HG03045 (cell line): ENCODE results near the gene SYNDIG1.
"Not testable (repeated sequence)": the region's sequence is repeated elsewhere in the genome, so short reads cannot be mapped to it uniquely, and the experiment has no call there.

ENCODE experiments used
- ATAC-seq: cut with Tn5 transposase; IDR thresholded peaks from one replicate; pipeline ENCODE4 v1.9.1; 2021; ENCODE audit warnings: mild to moderate bottlenecking, moderate library complexity; ENCODE audit not compliant: unreplicated experiment

Gene SYNDIG1

DNA sequence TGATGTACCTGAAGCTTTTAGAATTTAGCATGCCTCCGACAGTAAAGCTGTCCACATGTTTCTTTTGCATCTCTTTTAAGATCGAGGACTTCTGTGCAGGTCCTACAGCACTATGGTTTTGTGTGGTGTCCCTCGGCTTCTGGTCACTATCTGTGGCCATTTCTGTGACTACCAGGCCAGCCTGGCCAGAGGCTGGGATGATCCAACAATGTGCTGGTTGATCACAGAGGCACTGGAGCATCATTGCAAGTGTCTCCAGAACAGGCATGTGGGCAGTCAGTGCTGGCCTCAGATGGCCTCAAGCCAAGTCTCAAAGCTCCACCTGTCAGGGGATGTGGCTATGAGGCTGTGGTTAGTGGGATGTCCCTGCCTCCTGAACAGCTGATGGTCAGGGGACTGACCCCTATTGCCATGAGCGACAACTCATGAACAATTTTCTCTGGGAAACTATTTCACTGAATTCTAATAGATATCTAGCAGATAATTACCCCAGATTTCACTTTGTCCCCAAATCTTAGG is 136.6 kb downstream of the SYNDIG1 start:
- ATAC-seq = no peak

- no peak for ATAC-seq
These were observed 138.0 kb downstream of the SYNDIG1 start for GRCh38 chr20:24607402-24607801.

- no peak for ATAC-seq
These were observed 139.7 kb downstream of the SYNDIG1 start for GRCh38 chr20:24608926-24609667.

- no peak for ATAC-seq
These were observed 140.3 kb downstream of the SYNDIG1 start for GRCh38 chr20:24609757-24610156.

DNA sequence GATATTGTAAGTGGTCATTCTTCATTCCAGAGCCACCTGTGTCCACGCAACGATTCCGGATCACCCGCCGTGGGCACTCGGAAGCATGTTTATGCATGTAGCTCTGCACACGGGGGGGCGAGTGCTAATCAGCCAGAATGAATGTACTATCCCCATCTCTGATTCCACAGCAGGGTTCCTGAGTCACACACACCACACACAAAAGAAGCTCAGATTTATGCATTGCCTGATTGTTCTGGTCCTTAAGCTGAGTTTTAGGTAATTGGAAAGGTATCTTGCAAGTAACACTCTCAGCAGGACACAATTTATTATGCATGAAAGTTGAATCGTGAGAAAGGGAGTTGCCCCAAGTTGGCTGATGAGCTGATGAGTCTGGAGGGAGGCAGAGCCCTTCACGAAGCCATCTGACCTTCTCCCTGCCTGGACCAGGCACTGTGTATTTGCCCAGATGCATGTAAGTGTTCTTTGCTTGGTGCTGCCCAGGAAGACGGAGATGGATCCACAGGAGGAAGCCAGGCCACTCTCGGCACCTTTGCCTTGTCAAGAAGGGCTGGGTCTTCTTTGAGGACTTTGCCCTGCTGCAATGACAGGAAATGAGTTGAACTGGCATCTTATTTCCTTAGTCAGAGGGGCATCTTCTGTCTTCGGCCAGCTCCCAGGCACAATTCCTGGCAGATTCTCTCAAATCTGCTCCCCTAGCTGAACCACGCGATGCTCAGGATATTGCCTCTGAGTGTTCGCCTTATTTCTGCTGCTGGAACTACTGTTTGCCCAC is 141.1 kb downstream of the SYNDIG1 start:
- ATAC-seq = no peak

GRCh38 chr20:24611360-24612140 is 142.1 kb downstream of the SYNDIG1 start:
- no peak for ATAC-seq

DNA sequence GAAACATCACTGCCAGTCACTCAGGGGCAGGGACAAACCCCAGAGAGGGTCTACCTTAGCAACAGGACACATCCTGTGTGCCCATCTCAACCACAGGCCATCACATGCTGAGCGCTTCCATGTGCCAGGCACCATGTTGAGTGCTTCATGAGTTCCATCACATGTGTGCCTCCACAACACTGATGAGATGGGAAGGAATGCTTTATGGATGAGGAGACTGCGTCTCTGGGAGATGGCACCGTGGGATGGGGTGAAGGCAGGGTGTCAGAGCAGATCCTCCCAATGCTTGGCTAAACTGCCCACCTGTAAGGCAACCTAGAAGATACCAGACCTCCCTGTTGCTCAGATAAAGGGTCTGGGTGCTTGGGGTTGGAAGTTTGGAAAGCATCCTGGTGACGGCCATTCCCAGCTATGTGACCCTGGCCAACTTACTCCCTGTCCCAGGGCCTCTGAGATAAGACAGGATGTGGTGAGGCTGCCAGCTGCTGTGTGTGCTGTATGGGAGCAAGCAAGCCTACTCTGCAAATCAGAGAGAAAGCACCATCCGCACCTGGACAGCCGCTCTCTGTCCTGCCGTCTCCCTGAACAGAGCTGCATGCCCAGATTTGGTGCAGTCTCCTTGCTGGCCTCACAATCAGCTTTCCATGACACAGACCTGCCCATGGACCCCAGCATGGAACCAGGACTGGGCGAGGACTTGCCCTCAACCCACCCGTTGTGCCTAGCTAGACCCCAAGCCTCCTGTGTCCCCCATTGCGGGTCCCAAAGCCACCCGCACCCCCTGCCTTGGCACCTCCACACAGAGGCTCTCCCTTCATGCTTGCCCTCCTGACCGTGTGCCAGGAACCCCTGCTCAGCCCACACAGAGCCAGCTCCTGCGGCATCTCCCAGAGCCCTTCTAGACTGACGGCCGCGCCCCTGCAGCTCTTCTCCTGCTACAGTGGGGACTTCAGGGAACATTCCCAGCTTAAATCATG is 143.7 kb downstream of the SYNDIG1 start:
- ATAC-seq = no peak

GRCh38 chr20:24614341-24614740 is 144.9 kb downstream of the SYNDIG1 start:
- ATAC-seq = no peak

- no peak for ATAC-seq
These were observed 145.9 kb downstream of the SYNDIG1 start for GRCh38 chr20:24615353-24615752.

DNA sequence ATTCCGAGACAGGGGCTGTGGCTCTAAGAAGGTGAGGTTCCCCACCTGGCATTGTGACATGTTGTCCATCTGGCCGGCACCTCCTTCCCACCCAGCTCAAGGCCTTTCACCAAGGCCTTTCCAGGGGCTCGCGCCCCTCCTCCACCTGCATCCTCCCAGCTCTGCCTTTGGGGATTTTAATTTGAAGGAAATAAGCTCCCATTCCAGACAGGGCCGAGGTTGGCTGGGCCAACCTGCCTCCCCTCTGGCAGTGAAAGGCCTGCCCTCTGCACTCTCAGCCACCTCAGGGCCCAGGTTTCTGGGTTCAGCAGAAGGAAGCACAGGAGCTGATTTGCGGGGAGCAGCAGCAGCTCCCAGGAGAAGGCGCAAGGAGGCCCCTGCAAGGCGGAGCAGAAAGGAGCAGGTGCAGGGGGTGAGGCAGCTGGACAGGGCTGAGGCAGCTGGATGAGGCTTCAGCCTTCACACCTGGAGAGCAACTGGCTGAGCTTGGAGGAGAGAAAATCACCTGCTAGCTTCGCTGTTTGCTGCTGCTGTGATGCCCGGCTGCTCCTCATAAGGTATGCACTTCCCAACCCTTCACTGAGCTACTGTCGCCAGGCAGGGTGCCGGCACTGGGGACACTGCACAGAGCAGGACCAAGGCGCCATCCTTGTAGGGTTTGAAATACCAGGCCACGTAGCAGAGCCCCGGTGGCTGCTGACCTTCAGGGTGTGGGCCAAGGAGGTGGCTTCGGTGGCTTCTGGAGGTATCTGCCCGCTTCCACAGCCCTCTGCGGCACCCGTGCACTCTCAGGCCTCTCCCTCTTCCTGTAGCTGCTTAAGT is 147.0 kb downstream of the SYNDIG1 start:
- ATAC-seq = no peak

- ATAC-seq = no peak
These were observed 147.6 kb downstream of the SYNDIG1 start for GRCh38 chr20:24617080-24617432.

DNA sequence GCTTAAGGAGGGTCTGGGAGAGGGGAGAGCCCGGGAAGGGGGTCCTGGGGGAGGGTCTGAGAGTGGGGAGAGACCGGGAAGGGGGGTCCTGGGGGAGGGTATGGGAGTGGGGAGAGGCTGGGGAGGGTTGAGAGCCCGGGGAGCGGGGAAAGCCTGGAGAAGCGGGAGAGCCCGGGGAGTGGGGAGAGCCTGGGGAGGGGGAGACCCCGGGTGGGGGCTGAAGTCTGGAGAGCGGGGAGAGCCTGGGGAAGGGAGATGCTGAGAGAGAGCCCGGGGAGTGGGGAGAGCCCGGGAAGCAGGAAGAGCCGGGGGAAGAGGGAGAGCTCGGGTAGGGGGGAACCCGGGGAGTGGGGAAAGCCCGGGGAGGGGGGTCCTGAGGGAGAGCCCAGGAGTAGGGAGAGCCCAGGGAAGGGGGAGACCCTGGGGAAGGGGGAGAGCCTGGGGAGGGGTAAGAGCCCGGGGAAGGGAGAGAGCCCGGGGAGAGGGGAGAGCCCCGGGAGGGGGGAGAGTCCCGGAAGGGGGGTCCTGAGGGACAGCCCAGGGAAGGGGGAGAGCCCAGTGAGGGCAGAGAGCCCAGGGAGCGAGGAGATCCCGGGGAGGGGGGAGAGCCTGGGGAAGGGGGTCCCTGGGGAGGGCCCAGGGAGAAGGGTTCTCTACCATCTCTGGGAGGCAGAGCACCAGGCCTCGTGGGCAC is 148.5 kb downstream of the SYNDIG1 start:
- ATAC-seq = no peak

DNA sequence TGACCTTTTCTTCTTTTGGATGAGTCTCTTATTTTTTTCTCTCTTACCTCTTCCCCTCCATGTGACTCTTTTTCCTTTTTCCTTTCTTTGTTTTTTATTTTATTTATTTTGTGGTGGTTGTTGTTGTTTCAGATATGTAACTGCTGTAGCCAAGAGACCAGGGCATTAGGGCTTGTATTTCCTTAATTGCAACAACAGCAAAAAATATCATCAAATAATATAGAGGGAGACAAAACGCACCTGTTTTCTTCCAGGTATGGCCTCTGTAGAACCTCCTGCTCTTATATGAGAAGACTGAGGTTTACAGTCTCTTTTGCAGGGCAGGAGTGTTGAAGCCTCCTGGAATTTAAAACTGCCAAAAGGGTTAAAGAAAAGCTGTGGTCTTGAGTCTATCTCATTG is 149.3 kb downstream of the SYNDIG1 start:
- ATAC-seq = no peak

DNA sequence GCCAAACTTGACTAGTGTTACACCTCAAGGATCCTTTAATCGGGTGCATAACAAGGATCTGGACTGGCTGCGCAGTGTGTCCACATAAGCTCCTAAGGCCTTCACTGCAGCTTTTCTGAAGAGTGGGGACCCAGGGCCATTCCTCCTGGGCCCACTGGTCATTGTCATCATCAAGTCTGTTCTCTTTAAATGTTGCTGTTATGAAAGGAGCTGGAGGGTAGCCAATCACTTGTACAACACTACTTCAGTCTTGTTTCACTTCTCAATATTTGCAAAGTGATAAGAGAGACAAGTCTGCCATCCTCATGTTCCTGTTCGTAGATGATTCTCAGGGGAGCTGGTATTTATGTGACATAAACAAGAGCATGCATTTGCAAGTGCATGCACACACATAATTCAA is 149.8 kb downstream of the SYNDIG1 start:
- ATAC-seq = no peak

DNA sequence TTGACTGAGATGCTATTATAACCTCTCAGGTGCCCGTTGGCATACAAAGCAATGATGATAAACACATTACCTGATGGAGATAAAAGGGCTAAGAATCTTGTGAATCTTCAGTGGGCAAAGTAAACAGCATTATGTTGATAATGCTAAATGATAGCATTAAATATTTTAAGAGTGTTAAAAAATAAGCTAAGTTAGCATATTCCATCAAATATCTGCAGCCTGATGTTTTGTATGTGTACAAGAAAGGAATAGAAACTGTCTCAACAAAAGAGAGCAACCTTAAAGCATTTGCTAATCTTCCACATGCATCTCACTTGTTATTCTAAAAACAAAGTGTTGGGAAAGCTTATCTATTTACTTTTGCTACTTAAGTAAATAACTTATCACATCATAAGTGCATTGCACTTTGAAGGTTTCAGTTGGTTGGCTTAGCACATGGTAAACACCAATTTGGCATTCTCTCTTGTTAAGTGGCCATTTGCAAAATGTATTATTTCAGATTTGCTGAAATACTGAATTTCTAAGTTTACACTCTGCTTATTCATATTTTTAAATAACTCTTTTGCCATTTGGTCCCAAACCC is 151.6 kb downstream of the SYNDIG1 start:
- ATAC-seq = no peak

DNA sequence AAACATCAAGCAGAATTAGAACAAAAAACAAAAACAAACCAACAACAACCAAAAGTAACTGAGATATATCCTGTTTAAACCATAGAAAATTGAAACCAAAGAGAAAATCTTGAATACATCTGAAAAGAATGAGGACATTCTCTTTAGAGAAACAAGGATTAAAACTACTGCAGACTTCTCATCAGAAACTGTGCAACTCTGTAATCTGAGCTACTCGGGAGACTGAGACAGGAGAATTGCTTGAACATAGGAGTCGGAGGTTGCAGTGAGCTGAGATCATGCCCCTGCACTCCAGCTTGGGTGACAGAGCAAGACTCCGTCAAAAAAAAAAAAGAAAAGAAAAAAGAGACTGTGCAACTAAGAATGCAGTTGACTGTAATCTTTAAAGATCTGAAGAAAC is 153.4 kb downstream of the SYNDIG1 start:
- ATAC-seq = no peak

- not testable (repeated sequence) for ATAC-seq
These were observed 156.7 kb downstream of the SYNDIG1 start for GRCh38 chr20:24626141-24626540.

DNA sequence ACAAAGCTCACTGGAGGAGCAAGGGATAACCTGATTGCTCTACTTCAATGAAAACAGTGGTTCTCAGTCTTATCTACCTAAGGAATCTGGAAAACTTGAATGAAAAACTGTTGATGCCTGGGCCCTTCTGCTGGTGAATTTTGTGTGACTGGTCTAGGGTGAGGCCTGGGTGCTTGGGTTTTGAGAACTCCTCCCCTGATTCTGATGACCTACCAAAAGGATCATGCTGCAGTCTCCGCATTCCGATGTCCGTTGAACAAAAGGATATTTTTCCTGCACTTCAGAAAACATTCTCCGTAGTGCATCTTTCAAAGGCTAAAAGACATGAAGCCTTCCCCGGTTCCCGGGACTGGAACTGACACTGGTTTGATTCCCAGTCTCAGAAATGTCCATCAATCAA is 157.9 kb downstream of the SYNDIG1 start:
- no peak for ATAC-seq
